Stimulated activated memory B cell treated with anti-CD40 and anti-IgM and Interleukin-4, amounts not matched to agents 10 μg/mL and 1 μg/mL and 100 μg/mL, for 72 hours (primary cell): Measurements from ENCODE around the gene RIC3.

Experiments
- ATAC-seq: fragments of 150-1000 bp; cut with Tn5 transposase; 2 replicates; pipeline ENCODE4 v1.10.0; 2021
- H3K27ac Mint-ChIP-seq: one replicate; pipeline ENCODE4 v1.8.0; 2022; ENCODE audit warnings: mild to moderate bottlenecking, mixed read lengths
- H3K27me3 Mint-ChIP-seq: one replicate; pipeline ENCODE4 v1.8.0; 2022; ENCODE audit warnings: mixed read lengths
- H3K36me3 Mint-ChIP-seq: one replicate; pipeline ENCODE4 v1.8.0; 2022; ENCODE audit warnings: mixed read lengths
- H3K4me1 Mint-ChIP-seq: one replicate; pipeline ENCODE4 v1.8.0; 2022; ENCODE audit warnings: mixed read lengths
- H3K4me3 Mint-ChIP-seq: one replicate; pipeline ENCODE4 v1.8.0; 2022; ENCODE audit warnings: mild to moderate bottlenecking, moderate library complexity, mixed read lengths
- H3K9me3 Mint-ChIP-seq: one replicate; pipeline ENCODE4 v1.8.0; 2022; ENCODE audit warnings: mixed read lengths

RIC3 gene

DNA sequence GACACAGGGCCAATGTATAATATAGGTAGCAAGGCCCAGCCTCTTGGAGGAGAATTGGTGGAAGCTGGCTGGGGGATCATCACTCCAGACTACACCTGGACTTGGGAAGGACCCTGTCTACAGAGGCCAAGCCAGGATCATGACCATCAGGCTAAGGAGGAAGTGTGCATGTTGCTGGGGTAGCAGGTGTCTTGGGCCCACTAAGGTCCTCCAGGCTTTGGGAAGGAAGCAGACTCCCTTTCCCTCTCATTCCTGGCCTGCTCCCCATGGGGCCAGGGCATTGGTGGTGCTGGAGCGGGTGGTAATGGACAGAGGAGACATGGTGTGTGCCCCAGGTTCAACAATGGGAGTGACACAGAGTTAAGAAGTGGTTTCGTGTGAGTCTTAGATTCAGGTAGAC lies 103.8 kb downstream of the RIC3 start:
- no peaks in the 10 kb centered on the region for H3K9me3 Mint-ChIP-seq
- H3K27ac Mint-ChIP-seq, result no peak overlapping the region
- H3K4me3 Mint-ChIP-seq, result no peak overlapping the region
- no peak for ATAC-seq
- no peaks in the 10 kb centered on the region for H3K4me1 Mint-ChIP-seq
- peaks cover 24% of the 10 kb centered on the region for H3K27me3 Mint-ChIP-seq
- no peaks in the 10 kb centered on the region for H3K36me3 Mint-ChIP-seq

DNA sequence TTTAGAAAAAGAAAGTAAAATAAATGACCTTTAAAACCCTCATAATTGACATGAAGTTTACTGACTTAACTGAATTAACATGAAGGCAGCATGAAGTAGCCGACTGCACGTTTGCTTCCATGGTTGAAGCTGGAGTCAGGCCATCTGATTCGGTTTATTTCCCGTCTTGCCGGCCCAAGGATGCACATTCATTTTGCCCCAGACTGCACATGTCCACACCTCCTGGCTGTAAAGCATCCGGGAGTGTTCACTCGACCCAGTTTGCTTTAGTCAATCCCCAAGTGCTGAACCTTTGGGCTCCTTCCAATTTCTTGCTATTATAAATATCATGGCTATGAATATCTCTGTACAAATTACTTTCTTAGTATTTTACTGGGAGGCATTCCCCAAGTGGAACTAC lies 105.5 kb downstream of the RIC3 start:
- Mint-ChIP-seq H3K27ac (no peak overlapping the region), H3K4me3 (no peak overlapping the region), H3K4me1 (no peaks in the 10 kb centered on the region), H3K36me3 (no peaks in the 10 kb centered on the region), H3K27me3 (peaks cover 26% of the 10 kb centered on the region), H3K9me3 (no peaks in the 10 kb centered on the region)
- no peak for ATAC-seq

DNA sequence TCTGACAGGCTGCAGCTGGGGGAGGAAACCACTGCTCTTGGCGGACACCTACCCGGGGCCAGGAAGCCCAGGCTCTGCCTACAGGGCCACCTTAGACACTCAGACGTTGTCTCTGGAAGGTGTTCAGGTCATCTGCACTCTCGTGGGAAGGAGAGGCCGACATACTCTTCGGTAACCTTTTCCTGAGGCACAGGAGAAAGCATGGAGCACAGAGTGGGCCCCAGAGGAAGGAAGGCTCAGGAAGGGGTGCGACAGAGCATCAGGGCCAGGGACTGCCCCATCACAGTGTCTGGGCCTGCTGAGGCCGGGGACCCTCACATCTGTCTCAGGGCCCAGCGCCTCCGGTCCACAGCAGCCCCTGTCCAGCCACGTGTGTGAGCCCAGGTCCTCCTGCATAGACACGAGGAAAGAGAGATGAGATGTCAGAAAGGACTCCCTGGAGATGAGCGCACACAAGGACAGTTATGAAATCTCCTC lies 106.0 kb downstream of the RIC3 start:
- H3K27me3 Mint-ChIP-seq, result peaks cover 21% of the 10 kb centered on the region
- H3K27ac Mint-ChIP-seq, result no peak overlapping the region
- H3K4me1 Mint-ChIP-seq, result no peaks in the 10 kb centered on the region
- ATAC-seq, result no peak
- no peaks in the 10 kb centered on the region for H3K36me3 Mint-ChIP-seq
- H3K4me3 Mint-ChIP-seq, result no peak overlapping the region
- no peaks in the 10 kb centered on the region for H3K9me3 Mint-ChIP-seq

DNA sequence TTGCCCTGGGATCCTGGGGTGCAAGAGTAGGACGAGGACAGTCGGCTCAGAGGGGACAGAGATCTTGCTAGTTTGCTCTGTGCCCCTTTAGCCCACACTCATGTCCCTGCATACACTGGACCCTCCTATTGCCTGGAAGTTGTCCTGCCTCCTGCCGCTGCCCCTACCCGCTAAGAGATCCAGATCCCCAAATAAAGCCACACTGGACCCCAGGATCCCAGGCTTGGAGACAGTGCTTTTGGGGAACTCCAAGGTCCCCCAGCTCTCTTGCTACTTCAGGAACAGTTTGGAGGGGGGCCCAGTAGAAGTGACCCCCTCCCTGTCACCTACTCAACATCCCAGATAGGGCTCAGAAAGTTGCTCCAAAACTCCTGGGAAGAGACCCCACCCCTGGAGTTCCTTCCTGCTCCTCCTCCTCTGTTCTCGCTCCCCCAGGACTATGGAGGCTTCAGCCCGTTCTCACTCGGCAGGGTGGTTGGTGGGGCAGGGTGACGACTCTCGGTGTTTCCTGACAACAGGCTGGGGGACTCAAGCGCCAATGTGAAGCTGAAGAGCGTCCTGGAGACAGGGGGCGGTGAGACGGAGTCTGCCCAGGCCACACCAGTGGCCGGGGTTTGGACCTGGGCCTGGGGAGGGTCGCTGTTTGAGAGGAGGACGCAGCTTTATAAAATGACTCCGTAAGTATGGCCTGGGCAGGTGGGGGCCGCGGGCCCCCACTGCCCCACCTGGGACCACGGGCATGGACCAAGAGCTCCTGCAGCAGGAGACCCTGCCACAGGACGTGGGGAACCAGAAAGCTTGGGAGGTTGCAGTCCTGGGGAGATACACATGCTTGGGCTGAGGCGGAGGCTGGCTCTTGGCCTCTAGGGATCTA lies 107.0 kb downstream of the RIC3 start:
- H3K27me3 Mint-ChIP-seq, result peaks cover 12% of the 10 kb centered on the region
- no peak overlapping the region for H3K27ac Mint-ChIP-seq
- no peak overlapping the region for H3K4me3 Mint-ChIP-seq
- ATAC-seq, result no peak
- H3K9me3 Mint-ChIP-seq, result no peaks in the 10 kb centered on the region
- no peaks in the 10 kb centered on the region for H3K36me3 Mint-ChIP-seq
- no peaks in the 10 kb centered on the region for H3K4me1 Mint-ChIP-seq

DNA sequence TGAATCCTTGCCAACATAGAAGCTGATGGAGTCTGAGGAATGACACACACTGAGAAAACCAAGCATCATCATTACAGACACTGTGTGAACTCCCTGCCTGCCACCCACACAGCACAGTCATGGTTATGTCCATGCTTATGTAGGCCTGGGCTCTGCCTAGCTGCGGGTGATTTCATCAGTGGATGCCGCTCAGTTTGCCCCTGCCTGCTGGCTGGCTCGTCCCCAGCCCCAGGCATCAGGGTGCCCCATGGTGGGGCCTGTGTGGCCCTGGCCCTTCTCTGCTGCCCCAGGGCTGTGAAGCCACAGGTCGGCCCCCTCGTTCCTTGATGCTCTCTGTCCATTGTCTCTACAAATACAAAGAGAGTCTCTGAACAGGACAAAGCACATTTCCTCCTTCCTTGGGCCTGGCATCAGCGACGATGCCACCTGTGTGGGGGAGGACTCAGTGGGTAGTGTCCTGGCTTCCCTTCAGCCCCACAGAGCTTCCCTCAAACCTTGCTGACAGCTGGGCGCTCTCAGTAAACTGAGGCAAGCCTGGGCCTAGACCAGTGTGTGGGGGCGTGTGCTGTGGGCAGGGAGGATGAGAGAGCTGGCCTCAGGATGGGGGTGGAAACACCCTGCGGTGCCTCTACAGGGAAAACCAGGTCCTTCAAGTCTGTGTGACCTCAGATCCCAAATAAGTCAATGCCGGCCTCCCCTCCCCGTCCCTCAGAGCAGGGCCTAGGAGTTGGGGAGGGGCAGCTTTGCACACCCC lies 107.8 kb downstream of the RIC3 start:
- no peaks in the 10 kb centered on the region for H3K4me1 Mint-ChIP-seq
- ATAC-seq, result no peak
- H3K9me3 Mint-ChIP-seq, result no peaks in the 10 kb centered on the region
- H3K27ac Mint-ChIP-seq, result no peak overlapping the region
- no peaks in the 10 kb centered on the region for H3K36me3 Mint-ChIP-seq
- no peak overlapping the region for H3K4me3 Mint-ChIP-seq
- H3K27me3 Mint-ChIP-seq, result peaks cover 17% of the 10 kb centered on the region

DNA sequence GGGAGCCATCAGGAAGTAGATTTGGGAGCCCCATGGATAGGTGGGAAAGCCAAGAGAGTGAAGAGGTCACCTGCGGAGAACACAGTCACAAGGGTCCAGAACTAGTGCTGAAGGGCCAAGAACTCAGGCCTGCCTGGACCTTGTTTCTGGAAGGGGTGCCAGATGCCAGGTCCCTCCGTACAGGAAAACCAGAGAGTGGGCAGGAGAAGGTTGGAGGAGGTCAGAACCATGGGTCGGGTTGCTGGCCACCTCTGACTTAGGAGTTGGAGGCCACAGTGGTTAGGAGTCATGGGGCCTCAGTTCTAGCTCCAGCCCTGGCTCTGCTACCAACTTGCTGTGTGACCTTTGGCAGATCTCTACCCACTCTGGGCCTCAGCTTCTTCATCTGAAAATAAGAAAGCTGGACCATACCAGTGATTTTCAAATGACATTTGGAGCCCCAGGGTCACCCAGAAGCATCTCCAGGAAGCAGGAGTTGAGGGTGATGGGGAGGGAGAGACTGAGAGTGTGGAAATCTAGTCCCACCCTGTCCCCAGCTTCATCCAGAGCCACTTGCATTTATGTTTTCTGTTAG lies 108.6 kb downstream of the RIC3 start:
- ATAC-seq, result no peak

DNA sequence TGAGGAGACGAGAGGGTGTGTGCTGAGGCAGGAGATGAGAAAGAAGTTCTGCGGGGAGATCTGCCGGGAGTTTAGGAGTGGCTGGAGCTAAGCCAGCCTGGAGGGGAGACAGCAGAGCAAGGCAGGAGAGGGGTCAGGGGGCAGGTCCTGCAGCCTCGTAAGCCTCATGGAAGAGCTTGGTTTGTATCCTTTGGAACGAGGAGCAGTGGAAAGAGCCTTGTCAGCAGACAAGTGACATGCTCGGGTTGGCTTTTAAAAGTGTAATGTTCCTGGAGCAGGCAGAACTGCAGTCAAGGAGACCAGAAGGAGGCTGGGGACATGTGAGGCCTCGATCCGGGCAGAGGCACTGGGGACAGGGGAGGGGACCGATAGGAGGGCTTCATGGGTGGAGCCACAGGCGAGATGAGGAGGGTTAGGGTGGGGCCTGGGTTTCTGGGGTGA lies 109.2 kb downstream of the RIC3 start:
- Mint-ChIP-seq H3K4me1 (no peaks in the 10 kb centered on the region), H3K27ac (no peak overlapping the region), H3K9me3 (no peaks in the 10 kb centered on the region), H3K4me3 (no peak overlapping the region), H3K36me3 (no peaks in the 10 kb centered on the region), H3K27me3 (peaks cover 31% of the 10 kb centered on the region)
- ATAC-seq, result no peak

More for the DNA sequence above, 108.6 kb downstream of the RIC3 start:
- Mint-ChIP-seq H3K27ac (no peak overlapping the region), H3K36me3 (no peaks in the 10 kb centered on the region), H3K4me1 (no peaks in the 10 kb centered on the region), H3K9me3 (no peaks in the 10 kb centered on the region), H3K4me3 (no peak overlapping the region), H3K27me3 (peaks cover 25% of the 10 kb centered on the region)

DNA sequence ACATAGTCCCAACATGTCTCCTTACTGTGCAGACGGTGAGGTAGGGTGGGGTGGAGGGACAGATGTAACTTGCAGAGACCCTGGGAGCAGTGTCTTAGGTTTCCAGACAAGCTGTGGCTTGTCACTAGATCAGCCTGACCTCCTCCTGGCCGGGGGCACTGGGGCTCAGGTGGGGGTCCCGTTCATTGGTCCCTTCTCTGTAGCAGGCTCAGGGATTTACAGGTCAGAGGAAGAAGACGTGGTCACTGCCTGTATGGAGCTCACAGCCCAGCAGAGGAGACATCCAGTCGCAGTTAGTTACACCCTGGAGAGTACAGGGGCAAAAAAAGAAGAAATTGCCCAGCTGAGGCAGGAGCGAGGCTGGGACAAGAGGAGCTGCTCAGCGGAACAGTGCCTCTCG lies 109.8 kb downstream of the RIC3 start:
- Mint-ChIP-seq H3K4me3 (no peak overlapping the region), H3K4me1 (no peaks in the 10 kb centered on the region), H3K36me3 (no peaks in the 10 kb centered on the region), H3K27ac (no peak overlapping the region), H3K27me3 (peaks cover 37% of the 10 kb centered on the region), H3K9me3 (no peaks in the 10 kb centered on the region)
- no peak for ATAC-seq

DNA sequence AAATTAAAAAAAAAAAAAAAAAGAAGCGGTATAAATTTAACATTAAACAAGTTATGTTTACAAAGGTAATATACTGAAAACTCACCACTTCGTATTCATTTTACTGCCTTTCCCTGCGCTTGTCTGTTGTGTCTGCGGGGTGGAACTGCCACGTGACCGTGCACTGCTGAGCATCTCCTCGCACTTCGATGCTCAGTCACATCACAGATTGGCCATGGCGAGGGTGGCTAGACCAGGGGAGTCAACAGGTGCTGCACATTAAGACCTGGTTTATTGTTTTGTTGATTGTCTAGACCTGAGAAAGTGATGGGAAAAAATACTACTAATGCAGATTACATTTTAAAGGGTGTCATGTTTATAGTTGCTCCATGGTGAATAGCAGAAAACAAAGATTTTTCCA lies 110.6 kb downstream of the RIC3 start:
- no peaks in the 10 kb centered on the region for H3K9me3 Mint-ChIP-seq
- H3K4me3 Mint-ChIP-seq, result no peak overlapping the region
- no peak for ATAC-seq
- no peaks in the 10 kb centered on the region for H3K4me1 Mint-ChIP-seq
- H3K27me3 Mint-ChIP-seq, result peaks cover 39% of the 10 kb centered on the region
- H3K27ac Mint-ChIP-seq, result no peak overlapping the region
- no peaks in the 10 kb centered on the region for H3K36me3 Mint-ChIP-seq

DNA sequence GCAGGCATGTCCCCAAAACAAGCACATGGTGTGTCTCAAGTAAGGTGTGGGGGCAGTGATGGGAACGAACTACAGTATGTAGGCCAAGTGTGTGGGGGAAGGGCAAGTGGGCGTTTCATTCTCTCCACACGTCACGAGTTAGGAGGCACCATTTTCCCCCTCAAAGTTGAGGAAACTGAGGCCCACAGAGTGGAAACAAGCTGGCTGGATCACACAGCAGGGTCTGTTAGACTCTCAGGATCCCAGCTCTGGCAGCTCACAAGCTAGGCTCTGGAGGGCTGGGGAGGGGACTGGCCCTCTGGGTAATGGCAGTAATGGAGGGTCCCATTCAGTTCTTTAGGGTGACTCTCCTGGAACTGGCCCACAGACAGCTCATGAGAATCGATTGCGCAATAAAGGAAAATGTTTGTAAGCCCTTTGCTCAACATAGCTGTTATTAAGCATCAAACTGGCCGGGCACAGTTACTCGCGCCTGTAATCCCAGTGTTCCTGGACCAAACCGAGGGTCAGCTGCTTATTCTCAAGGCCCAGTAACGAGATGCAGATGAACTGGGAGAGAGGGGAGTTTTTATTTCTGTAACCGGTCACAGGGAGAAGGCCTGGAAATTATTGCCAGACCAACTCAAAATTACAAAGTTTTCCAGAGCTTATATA lies 111.9 kb downstream of the RIC3 start:
- ATAC-seq, result no peak
- H3K4me3 Mint-ChIP-seq, result no peak overlapping the region
- no peaks in the 10 kb centered on the region for H3K4me1 Mint-ChIP-seq
- H3K36me3 Mint-ChIP-seq, result no peaks in the 10 kb centered on the region
- H3K27me3 Mint-ChIP-seq, result peaks cover 39% of the 10 kb centered on the region
- H3K9me3 Mint-ChIP-seq, result no peaks in the 10 kb centered on the region
- no peak overlapping the region for H3K27ac Mint-ChIP-seq
